Measurements from ENCODE around the gene GALNT1. TPM values are rescaled to one million over a fixed set of nuclear protein-coding genes. Genes with fewer than 3 reads are reported as not detected.

The GALNT1 gene
- total RNA-seq, 4 donors from 2014 or later, result 38.7 to 52.1 (median 46.8) TPM

GRCh38 chr18:35754464-35754863 is 172.9 kb downstream of the GALNT1 start:
- Histone ChIP-seq H3K27me3 (no peaks in the 10 kb centered on the region), H3K36me3 (no peaks in the 10 kb centered on the region), H3K9me3 (no peaks in the 10 kb centered on the region), H3K27ac (no peak overlapping the region), H3K4me1 (peaks cover 0 to 6% (median 0%) of the 10 kb centered on the region in 3 donors), H3K4me3 (no peak overlapping the region)
- 79% methylated on average over 2 of the region's 4 CpGs; no CpG with 5 or more reads in 1 of the 2 donors for WGBS, 2 donors (ENCODE audit: low coverage in 1 of 2)
- no peak for ATAC-seq
- TF ChIP-seq CTCF (IDR thresholded peaks at IDR 0.05) (no peak), POLR2A (IDR thresholded peaks at IDR 0.05) (no peak), EP300 (IDR thresholded peaks at IDR 0.05) (no peak), POLR2AphosphoS5 (IDR thresholded peaks at IDR 0.05) (no peak)

DNA sequence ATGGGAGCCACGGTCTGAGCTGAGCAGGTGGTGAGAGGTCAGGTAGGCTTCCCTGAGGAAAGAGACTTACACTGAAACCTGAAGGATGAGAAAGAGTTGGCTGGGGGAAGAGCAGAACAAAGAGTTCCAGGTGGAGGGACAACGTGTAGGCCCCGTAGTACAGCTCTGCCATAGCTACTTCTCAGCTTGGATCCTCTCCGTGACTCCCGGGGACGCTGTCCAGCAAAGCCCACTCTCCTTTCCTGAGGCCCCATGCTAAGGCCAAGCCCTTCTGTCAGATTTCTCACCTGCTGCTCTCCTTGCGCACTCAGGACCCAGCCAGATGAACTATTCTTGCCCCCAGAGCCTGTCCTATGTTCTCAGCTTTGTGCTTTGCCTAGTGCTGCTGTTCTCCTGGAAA is 173.8 kb downstream of the GALNT1 start:
- no peaks in the 10 kb centered on the region for H3K36me3 ChIP-seq
- no peak overlapping the region for H3K4me3 ChIP-seq
- no peak for ATAC-seq
- 67 to 89% methylated on average over 7 of the region's 7 CpGs for WGBS, 2 donors (ENCODE audit: low coverage in 1 of 2)
- H3K27me3 ChIP-seq, result no peaks in the 10 kb centered on the region
- no peaks in the 10 kb centered on the region for H3K9me3 ChIP-seq
- H3K4me1 ChIP-seq, result peaks cover 0 to 6% (median 0%) of the 10 kb centered on the region in 3 donors
- no peak overlapping the region for H3K27ac ChIP-seq
- TF ChIP-seq CTCF (IDR thresholded peaks at IDR 0.05) (no peak), POLR2A (IDR thresholded peaks at IDR 0.05) (no peak), EP300 (IDR thresholded peaks at IDR 0.05) (no peak), POLR2AphosphoS5 (IDR thresholded peaks at IDR 0.05) (no peak)

GRCh38 chr18:35756506-35757117 is 175.1 kb downstream of the GALNT1 start:
- Histone ChIP-seq H3K4me3 (no peak overlapping the region), H3K9me3 (no peaks in the 10 kb centered on the region), H3K27ac (no peak overlapping the region), H3K27me3 (no peaks in the 10 kb centered on the region), H3K4me1 (peaks cover 0 to 6% (median 0%) of the 10 kb centered on the region in 3 donors), H3K36me3 (no peaks in the 10 kb centered on the region)
- WGBS, 2 donors (ENCODE audit: low coverage in 1 of 2), result 16 to 20% methylated on average over 5 of the region's 5 CpGs
- ATAC-seq, result peak; percentile 58
- no peak for TF ChIP-seq EP300 (IDR thresholded peaks at IDR 0.05)
- TF ChIP-seq CTCF (IDR thresholded peaks at IDR 0.05), result peak; percentile 79 to 83 (median 82)

Other genes with a start within 250 kb of the GALNT1 start
- gene ZNF24, start 237.3 kb upstream of the GALNT1 start, total RNA-seq, result 10 to 100 TPM; 39.5 to 67.1 (median 43.4) TPM
- gene ZNF396, start 204.4 kb upstream of the GALNT1 start, total RNA-seq, result 1 to 10 TPM; 2.2 to 4.1 (median 3.1) TPM
- 10 to 100 TPM in 1 of 4 donors, 1 to 10 TPM in 3; 5.8 to 13.6 (median 8.6) TPM for gene INO80C, start 83.8 kb upstream of the GALNT1 start, total RNA-seq

All from gastroesophageal sphincter (tissue), 4 donors.